Panc1 (cell line): ENCODE measurements around the gene GCAT.

Source experiments
- CTCF ChIP-seq: fragments of 450-650 bp; IDR thresholded peaks from 2 replicates; pipeline ENCODE4 v1.5.1; 2017; ENCODE audit warnings: mild to moderate bottlenecking
- REST ChIP-seq, 2 experiments: IDR thresholded peaks; 2 replicates each; pipeline ENCODE4 v1.6.1; 2011 to 2012; ENCODE audit warnings: low read depth in 2 of 2, control low read depth in 1 of 2, low read length in 1 of 2, mild to moderate bottlenecking in 1 of 2, moderate library complexity in 1 of 2; ENCODE audit not compliant: insufficient read depth in 1 of 2
- SIN3A ChIP-seq: IDR thresholded peaks from 2 replicates; pipeline ENCODE4 v1.6.1; 2012; ENCODE audit warnings: low read depth, mild to moderate bottlenecking, low read length, moderate library complexity, borderline replicate concordance; ENCODE audit not compliant: insufficient read depth

GRCh38 chr22:37794376-37794775 lies 13.4 kb upstream of the GCAT start:
- no peak for TF ChIP-seq CTCF
- TF ChIP-seq SIN3A: no peak
- no peak for TF ChIP-seq REST (IDR thresholded peaks at IDR 0.05; ENCODE audit: insufficient read depth in 1 of 2, low read depth in 2 of 2, low read length in 1 of 2)
